ENCODE measurements around the gene ERVFRD-1.

- TF ChIP-seq CTCF (IDR thresholded peaks at IDR 0.05): no peak
- TF ChIP-seq POLR2A (IDR thresholded peaks at IDR 0.05): no peak
These were observed 18.7 kb downstream of the ERVFRD-1 start for GRCh38 chr6:11092668-11093375.
